ENCODE data around the gene DPM1. TPM values are rescaled to one million over a fixed set of nuclear protein-coding genes. Genes with fewer than 3 reads are reported as not detected.

The DPM1 gene
- polyA plus RNA-seq, 4 donors = 55.6 to 70.9 (median 66.6) TPM

GRCh38 chr20:50904067-50904570 is 54.2 kb downstream of the DPM1 start:
- no peak for DNase-seq (ENCODE audit: low read depth in 4 of 4, low spot score in 2 of 4)

- DNase-seq (ENCODE audit: low read depth in 4 of 4, low spot score in 2 of 4) = no peak
Observed at GRCh38 chr20:50903353-50904051, 54.8 kb downstream of the DPM1 start.

DNA sequence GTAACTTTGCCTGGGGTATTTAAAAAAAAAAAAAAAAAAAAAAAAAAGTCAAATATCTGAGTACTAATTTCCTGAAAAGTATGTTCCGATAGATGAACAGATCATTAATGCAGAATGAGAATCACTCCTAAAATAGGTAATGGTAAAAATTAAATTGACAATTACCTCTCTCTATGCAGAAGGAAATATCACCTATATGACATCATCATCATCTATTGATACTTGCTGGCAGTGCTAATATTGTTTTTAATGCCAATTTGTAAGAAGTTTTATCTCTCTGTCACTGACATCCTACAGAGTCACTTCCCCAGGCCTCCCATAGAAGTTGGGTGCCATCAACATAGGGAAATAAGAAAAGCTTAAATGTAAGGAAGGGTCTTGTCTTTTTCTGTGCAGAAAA is 57.0 kb downstream of the DPM1 start:
- DNase-seq (ENCODE audit: low read depth in 4 of 4, low spot score in 2 of 4) = no peak

- DNase-seq (ENCODE audit: low read depth in 4 of 4, low spot score in 2 of 4) = no peak
Observed at GRCh38 chr20:50900261-50900660, 58.1 kb downstream of the DPM1 start.

- DNase-seq (ENCODE audit: low read depth in 4 of 4, low spot score in 2 of 4) = no peak
Observed at GRCh38 chr20:50898475-50898874, 59.9 kb downstream of the DPM1 start.

DNA sequence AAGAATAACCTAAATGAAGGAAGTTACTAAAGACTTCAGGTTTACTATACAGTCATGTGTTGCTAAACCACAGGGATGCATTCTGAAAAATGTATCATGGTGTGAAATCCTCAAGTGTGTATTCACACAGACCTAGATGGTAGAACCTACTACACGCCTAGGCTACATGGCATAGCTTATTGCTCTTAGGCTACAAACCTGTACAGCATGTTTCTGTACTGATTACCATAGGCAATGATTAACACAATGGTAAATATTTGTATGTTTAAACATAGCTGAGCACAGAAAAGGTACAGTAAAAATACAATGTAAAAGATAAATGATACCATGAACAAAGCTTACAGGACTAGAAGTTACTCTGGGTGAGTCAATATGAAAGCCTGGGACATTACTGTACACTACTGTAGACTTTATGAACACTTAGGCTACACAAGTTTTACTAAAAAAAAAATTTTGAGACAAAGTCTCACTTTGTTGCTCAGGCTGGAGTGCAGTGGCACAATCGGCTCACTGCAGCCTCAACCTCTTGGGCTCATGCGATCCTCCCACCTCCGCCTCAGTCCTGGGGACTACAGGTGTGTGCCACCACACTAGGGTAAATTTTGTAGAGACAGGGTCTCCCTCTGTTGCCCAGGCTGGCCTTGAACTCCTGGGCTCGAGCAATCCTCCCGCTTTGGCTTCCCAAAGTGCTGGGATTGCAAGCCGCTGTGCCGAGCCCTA is 63.1 kb downstream of the DPM1 start:
- DNase-seq (ENCODE audit: low read depth in 4 of 4, low spot score in 2 of 4) = no peak

DNA sequence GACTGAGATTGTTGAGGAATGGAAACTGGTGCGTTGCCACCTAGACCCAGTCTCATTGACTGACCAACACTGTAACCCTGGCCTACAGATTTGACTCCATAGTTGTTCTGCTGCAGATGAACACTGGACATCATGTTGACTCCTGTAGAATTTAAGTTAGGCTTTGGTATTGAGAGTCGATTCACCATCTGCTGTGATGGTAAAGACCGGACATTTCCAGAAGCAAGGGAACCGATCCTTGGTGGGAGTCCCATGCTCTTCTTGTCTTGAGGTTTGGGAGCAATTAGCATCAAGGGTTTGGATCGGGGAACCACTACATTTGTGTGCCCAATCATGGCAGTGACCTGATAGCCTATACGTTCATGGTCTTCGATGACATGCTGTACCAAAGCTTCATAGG is 64.7 kb downstream of the DPM1 start:
- DNase-seq (ENCODE audit: low read depth in 4 of 4, low spot score in 2 of 4) = no peak

- DNase-seq (ENCODE audit: low read depth in 4 of 4, low spot score in 2 of 4) = no peak
Observed at GRCh38 chr20:50892394-50892793, 65.9 kb downstream of the DPM1 start.

GRCh38 chr20:50891138-50891537 is 67.2 kb downstream of the DPM1 start:
- DNase-seq (ENCODE audit: low read depth in 4 of 4, low spot score in 2 of 4) = no peak

GRCh38 chr20:50887576-50887975 is 70.8 kb downstream of the DPM1 start:
- no peak for DNase-seq (ENCODE audit: low read depth in 4 of 4, low spot score in 2 of 4)

GRCh38 chr20:50886184-50886790 is 72.0 kb downstream of the DPM1 start:
- DNase-seq (ENCODE audit: low read depth in 4 of 4, low spot score in 2 of 4) = no peak

- no peak for DNase-seq (ENCODE audit: low read depth in 4 of 4, low spot score in 2 of 4)
Observed at GRCh38 chr20:50885781-50886180, 72.6 kb downstream of the DPM1 start.

DNA sequence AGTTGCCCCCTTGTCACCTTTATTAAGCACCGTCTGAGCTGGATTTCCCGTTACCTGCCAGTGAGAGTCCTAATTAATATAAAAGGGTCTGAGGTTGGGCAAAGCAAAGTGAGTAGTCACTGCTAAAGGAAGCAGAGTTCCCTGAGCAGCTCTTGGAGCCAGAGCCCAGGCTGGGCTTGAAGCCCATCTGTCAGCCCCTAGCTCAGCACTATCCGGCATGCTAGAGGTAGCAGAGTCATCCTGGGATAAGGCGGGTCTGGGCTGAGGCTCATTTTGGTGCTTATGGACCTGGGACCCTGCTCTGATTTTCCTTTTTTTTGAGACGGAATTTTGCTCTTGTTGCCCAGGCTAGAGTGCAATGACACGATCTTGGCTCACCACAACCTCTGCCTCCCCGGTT is 73.3 kb downstream of the DPM1 start:
- no peak for DNase-seq (ENCODE audit: low read depth in 4 of 4, low spot score in 2 of 4)

Other genes with a start within 250 kb of the DPM1 start
- gene PARD6B, start 227.0 kb downstream of the DPM1 start, polyA plus RNA-seq (ENCODE audit: insufficient read length in 4 of 4) = 10 to 100 TPM; 19.1 to 26.8 (median 22.8) TPM
- gene BCAS4, start 163.5 kb downstream of the DPM1 start, polyA plus RNA-seq (ENCODE audit: insufficient read length in 4 of 4) = 1 to 10 TPM; 5.1 to 5.8 (median 5.4) TPM
- 100 to 1,000 TPM; 112 to 122 (median 116) TPM for gene ADNP, start 27.1 kb downstream of the DPM1 start, polyA plus RNA-seq (ENCODE audit: insufficient read length in 4 of 4)
- gene MOCS3, start 286 bp upstream of the DPM1 start, polyA plus RNA-seq (ENCODE audit: insufficient read length in 4 of 4) = 1 to 10 TPM; 4.5 to 5.6 (median 5.0) TPM
- 1 to 10 TPM; 3.3 to 9.4 (median 6.2) TPM for gene KCNG1, start 64.6 kb upstream of the DPM1 start, polyA plus RNA-seq (ENCODE audit: insufficient read length in 4 of 4)

Data from left renal cortex interstitium (tissue), 4 donors.